ENCODE results near the gene TNS3.

- TF ChIP-seq CTCF (IDR thresholded peaks at IDR 0.05; ENCODE audit: extremely low read depth in 1 of 2, insufficient read depth in 1 of 2, low read depth in 1 of 2, low read length in 2 of 2) (no peak), POLR2AphosphoS5 (IDR thresholded peaks at IDR 0.05; ENCODE audit: insufficient read depth, low read depth, low read length) (no peak), POLR2A (IDR thresholded peaks at IDR 0.05; ENCODE audit: low read depth, low read length) (no peak), FOS (IDR thresholded peaks at IDR 0.05; ENCODE audit: borderline replicate concordance, insufficient read depth, low read length) (no peak), MAX (IDR thresholded peaks at IDR 0.05; ENCODE audit: insufficient read depth, insufficient read length) (no peak)
Measured at GRCh38 chr7:47516386-47516785, 65.5 kb downstream of the TNS3 start.

All from endothelial cell of umbilical vein (primary cell).